NCI-H187 (cell line): ENCODE measurements around the gene PARL.
"Not testable (repeated sequence)": the region's sequence is repeated elsewhere in the genome, so short reads cannot be mapped to it uniquely, and the experiment has no call there.

ENCODE experiments used
- DNase-seq, 2 experiments: peaks; one replicate each; lab custom pipeline; 2025; lab: John Stamatoyannopoulos, UW

PARL gene

DNA sequence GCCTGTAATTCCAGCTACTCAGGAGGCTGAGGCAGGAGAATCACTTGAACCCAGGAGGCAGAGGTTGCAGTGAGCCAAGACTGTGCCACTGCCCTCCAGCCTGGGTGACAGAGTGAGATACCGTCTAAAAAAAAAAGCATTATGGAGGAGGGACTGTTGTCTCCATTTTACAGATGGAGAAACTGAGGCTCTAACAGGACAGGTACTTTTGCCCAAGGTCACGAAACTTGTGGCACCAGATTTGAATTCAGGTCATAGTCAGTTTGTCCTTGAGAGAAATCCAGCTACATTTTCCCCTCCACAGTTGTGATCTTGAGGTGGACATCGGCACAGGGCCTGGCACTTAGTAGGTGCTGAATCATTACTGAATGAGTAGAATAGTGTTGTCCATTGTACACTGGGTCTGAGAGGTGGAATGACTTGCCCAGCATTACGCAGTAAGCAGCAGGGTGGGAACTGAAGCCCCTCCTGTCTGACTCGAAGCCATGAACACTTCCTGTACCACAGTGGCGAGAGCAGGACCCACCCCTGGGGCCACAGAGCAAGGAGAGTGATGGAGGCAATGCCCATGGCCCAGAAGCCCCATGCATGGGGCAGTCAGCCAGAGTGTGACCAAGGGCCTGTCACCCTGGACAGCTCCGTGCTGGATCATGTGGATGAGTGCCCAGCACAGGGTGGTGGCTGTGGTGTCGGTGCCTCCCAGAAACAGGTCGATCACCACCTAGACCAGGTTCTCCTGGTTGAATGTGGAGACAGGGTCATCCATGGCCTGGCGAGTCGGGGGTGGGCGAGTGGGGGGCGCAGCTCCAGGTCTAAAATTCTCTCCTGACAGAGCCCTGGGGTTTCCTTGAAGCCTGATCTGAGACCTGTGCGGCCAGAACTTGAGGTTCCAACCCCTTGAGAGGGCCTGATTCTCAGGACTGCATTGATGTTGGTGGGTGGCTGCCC is 20.4 kb upstream of the PARL start:
- no peak for DNase-seq

DNA sequence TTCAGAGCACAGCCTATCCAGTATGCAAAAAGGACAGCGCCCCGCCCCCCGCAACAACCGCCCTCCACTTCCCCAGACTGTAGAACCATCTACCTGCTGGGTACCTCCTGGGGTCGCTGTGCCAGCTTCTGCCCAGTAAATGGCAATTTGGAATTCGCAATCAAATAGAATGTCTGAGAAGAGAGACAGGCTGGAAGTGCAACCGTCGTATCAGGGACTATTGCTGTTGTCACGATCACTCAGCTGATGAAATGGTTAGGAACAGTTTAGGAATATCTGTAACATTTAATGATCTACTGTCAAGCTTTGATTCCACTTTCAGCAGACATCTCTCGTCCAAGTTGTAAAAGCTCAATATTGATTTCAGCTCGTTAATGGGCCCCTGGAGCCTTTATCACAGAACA is 13.3 kb upstream of the PARL start:
- DNase-seq: no peak

DNA sequence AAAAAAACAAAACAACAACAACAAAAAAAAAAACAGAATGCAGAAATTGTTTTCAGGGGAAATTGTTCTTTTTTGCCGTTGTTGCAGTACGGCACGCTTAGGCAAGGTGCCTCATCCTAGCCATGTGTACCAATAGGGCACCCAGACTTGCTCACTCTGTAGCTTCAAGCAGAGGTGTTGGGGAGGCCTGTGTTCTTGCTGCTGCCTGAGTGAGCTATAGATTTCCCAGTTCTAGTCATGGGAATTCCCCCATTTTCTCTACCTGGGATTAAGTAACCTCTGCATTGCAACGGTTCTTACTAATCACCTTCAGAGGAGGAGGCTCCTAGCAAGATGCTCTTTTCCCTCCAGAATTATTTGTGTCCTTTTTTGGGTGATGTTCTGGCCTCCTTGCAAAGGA is 12.9 kb upstream of the PARL start:
- no peak for DNase-seq

DNA sequence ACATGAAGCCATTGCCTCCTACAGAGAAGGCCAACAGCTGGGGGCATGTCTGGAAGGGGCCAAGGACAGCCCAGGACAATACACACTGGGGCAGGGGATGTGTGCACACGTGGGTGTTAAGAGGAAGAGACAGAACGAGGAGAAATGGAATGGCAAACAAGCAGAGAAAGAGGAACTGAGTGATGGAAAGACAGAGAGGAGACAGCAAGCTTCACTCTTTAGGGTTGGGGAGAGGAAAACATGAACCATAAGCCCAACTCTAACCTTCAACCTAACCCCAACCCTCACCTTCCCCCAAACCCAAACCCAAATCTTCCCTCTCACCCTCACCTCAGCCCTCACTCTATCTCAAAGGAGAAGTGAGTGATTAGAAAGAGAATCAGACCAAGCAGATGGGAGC is 11.9 kb upstream of the PARL start:
- DNase-seq: no peak

DNA sequence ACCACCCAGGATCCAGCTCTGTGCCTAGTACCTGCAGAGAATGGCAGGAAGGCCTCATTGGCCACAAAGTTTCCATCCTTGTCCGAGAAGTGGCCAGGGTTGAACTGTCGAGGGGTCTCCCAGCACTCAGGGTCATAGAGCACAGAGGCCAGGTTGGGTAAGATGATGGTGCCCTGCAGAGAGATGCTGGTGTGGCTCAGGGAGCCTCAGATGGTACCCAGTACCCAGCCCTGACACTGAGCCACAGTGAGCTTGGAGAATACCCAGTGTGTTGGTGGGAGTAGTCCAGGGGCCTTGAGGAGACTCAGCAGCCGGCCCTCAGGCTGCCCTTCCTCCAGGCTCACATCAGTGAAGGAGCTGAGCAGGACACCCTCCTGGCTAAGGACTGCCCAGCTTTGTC is 11.5 kb upstream of the PARL start:
- no peak for DNase-seq

DNA sequence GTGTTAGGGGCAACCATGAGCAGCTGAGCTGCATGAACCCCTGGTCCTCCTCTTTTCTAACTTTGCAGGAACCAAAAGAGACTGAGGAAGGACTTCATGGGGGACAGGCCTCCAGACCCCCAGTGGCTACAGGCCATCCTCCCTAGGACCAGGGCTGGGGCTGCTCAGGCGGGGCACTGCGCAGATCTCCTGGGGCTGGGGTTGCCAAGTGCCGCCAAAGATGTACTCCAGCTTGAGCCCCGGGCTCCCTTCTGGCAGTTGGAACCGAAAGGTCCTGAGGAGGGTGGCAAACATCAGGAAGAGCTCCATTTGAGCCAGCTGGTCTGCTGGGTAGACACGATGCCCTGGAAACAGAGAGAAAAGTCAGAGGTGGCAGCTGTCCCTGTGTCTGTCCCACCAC is 11.1 kb upstream of the PARL start:
- DNase-seq: no peak

DNA sequence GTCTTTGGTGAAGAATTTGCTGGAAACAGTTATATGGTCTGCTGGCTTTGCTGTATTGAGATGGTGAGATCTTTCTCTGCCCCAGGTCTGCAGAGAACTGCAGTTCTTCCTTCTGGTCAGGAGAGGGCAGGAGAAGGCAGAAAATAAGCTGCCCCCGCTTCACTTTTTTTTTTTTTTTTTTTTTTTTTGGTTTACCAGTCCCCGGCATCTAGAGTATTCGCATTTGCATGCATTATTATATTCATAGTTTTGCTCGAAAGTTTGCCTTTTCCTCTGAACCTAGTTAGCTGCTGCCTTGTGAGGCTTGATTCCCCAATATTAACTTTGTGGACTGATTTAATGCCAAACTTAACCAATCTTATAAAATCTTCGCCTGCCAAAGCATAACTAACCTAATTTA is 10.6 kb upstream of the PARL start:
- DNase-seq: no peak

DNA sequence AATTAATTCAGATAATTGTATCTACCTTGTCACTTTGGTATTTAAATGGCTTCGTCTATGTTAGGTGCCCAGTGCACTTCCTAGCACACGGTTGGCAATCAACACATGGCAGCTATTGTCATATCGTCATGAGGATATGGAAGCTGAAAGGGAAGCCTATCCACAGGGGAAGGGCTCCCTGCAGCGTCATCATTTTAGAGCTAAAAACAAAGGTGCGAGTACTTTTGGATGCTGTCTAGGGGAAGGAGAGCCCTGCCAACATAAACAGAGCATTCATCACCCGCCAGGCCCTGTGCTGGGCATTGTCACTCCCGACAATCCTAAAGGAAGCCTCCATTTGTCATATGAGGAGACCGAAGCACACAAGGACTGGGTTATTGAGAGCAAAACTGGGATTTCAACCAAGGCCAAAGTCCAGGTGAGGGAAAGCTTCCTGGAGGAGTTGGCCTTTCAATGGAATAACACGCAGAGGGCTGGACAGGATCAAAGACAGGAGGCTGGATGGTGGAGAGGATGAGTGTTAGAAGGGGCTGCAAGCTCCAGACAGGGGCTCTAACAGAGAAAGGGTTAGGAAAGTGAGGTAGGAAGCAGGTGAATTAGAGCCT is 8.0 kb upstream of the PARL start:
- no peak for DNase-seq

DNA sequence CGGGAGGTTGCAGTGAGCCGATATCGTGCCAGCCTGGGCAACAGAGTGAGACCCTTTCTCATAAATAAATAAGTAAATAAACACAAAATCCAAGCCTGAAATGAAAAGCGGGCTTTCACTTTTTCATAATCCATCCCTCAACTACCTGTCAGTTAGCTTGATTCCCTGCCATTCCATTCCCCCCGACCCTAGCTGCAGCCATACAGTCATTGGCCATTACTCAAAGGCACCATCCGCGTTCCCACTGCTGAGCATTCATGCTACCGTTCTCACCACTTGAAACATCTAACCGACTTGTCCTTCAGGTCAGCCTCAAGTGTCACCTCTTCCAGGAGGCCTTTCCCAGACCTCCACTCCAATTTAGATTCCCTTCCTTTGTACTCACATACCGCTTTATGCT is 1.1 kb upstream of the PARL start:
- DNase-seq: no peak

DNA sequence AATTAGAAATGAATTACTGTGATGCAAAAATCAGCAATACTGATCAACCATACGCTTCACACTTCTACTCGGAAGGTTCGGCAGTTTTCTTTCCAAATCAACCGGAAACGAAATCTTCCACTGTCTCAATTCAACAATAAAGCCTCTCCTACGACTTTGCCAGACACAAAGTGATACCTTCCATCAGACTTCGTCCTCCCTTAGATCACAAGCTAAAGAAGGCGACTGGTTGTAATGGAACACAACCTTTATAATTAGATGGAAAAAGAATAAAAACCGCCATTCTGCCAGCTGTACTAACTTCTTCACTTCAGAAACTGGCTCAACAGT is 618 bp downstream of the PARL start:
- DNase-seq: no peak

DNA sequence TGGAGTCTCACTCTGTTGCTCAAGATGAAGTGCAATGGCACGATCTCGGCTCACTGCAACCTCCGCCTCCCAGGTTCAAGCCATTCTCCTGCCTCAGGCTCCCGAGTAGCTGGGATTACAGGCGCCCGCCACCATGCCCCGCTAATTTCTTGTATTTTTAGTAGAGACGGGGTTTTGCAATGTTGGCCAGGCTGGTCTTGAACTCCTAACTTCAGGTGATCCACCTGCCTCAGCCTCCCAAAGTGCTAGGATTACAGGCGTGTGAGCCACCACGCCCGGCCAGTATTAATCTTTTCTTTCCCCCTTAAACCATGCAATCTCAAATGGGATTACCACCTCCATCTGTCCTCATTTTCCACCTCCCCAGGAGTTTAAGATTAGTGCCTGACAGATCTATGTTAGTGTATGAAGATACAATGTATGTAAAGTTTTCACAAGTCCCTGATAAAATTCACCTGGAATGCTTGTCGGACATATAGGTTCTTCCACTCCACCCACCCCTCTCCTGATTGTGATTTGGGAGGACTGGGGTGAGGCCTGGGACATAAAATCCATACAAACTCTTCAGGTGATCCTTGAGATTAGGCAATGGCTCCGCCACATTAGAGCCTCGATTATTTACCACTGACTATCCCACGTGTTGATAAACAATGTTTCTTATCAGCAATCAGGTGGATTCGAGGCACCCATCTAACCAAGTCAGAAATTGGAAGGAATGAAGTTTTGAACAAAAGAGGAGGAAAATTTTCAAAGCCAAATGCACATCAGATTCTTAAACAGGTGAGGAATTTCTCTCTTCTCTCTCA is 1.2 kb downstream of the PARL start:
- no peak for DNase-seq

DNA sequence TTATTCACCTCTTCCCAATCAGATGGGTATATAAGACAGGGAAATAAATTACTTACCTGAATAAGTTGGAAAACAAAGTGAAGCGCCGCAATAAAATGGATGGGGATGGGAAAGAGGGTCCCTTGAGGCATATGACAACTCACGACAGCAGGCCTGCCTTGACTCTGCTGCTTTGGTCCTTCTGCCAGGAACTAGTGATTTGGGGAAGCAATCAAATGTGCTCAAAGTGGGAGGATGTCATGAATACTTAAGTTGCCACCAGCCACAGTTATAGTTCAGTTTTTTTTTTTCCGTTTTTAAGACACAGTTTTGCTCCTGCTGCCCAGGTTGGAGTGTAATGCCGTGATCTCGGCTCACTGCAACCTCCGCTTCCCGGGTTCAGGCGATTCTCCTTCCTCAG is 4.6 kb downstream of the PARL start:
- no peak for DNase-seq

DNA sequence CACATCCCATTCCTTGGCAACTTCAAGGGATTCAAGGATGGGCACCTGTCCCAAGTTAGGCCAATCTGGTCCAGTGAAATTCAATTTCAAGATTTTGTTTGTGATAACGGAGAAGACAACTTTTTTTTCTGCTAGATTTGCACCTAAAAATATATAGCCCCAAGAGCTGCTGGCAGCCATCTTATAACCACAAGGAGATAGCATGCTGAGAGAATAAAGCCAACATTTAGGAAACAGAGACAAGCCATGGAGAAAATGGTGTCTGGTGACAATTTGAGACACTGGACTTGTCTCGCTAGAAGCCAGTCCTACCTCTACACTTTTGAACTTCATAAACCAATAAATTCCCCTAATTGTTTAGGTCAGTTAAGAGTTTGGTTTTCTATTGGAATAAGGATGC is 5.4 kb downstream of the PARL start:
- DNase-seq: no peak

DNA sequence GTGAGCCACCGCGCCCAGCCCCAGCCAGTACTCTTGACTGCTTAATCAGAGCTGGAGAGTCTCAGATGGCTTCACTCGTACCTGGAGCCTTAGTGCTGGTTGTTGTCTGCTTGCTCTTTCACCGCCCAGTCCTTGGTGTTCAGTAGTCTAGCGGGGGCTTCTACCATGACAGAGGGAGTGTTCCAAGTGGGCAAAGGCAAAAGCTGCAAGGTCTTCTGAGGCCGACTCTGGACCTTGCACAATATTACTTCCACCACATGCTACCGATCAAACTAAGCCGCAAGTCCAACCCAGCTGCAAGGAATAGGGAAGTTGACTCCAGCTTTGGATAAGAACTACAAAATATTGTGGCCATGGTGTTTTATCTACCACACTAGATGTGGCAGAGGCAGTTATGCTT is 6.6 kb downstream of the PARL start:
- DNase-seq: no peak

DNA sequence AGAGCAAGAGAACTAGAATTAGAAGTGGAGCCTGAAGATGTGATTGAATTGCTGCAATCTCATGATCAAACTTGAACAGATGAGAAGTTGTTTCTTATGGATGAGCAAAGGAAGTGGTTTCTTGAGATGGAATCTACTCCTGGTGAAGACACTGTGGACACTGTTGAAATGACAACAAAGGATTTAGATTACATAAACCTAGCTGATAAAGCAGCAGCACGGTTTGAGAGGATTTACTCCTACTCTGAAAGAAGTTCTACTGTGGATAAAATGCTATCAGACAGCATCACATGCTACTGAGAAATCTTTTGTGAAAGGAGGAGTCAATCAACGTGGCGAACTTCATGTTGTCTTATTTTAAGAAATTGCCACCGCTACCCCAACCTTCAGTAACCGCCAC is 7.5 kb downstream of the PARL start:
- DNase-seq: not testable (repeated sequence)

DNA sequence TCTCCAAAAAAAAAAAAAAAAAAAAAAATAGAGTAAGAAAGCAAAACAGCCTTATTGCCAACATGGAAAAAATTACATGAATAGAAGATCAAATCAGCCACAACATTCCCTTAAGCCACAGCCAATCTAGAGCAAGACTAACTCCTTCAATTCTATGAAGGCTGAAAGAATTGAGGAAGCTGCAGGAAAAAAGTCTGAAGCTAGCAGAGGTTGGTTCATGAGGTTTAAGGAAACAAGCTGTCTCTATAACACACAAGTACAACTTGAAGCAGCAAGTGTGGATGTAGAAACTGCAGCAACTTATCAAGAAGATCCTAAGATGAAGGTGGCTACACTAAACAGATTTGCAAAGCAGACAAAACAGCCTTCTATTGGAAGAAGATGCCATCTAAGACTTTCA is 9.3 kb downstream of the PARL start:
- DNase-seq: no peak

DNA sequence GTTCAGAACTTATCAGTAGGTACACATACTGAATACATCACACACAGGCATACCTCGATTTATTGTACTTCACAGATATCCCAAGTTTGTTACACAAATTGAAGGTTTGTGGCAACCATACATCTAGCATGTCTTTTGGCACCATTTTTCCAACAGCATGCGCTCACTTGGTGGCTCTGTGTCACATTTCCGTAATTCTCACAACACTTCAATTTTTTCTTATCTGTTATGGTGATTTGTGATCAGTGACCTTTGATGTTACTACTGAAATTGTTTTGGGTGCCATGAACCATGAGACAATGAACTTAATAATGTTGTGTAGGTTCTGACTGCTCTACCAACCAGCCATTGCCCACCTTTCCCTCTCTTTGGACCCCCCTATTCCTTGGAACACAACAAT is 10.8 kb downstream of the PARL start:
- no peak for DNase-seq

DNA sequence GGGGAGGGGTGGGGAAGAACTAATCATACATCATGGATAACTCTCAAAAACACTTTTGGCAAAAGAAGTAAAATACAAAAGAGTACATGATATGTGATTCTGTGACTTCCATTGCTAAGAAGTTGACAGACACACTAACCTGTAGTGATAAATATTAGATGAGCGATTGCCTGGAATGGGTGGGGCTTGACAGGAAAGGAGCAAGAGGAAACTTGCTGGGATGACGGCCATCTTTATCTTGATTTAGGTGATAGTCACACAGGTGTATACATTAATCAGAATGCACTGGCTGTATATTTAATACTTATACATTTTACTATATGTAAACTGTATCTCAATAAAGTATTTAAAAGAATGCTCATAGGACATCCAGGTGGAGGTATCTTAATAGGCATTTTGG is 13.1 kb downstream of the PARL start:
- no peak for DNase-seq

DNA sequence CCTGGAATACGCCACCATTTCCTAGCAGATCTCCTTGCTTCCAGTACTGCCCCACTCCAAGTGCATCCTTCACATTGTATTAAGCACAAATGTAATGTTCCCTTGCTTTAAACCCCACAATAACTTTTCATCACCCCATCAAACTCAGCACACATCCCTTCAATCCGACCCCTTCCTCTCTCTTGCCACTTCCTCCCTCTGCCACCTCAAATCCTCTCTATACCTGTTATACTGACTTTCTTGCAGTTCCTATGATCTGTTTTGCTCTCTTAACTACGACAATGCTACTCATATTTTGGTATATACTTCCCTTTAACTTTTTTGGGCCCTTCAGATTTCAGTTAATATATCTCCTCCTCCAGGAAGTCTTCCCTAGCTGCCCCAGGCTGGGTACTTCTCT is 14.1 kb downstream of the PARL start:
- no peak for DNase-seq

DNA sequence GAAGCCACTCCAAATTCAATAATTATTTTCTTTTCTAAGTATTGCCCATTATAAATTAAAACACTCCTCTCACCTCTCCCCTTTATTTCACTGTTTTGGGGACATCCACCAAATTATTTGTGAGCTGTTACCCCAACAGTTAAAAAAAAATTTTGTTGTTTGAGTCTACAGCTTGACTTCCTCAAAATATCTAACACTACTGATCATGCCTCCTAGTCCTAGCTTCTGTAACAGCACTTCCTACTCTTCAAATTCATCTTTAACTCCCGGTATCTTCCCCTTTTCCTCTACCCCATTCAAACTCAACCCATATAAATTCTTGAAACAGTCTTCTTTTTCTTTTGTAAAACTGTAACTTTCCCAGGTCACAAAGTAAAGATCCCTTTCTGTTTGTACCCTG is 15.9 kb downstream of the PARL start:
- no peak for DNase-seq

DNA sequence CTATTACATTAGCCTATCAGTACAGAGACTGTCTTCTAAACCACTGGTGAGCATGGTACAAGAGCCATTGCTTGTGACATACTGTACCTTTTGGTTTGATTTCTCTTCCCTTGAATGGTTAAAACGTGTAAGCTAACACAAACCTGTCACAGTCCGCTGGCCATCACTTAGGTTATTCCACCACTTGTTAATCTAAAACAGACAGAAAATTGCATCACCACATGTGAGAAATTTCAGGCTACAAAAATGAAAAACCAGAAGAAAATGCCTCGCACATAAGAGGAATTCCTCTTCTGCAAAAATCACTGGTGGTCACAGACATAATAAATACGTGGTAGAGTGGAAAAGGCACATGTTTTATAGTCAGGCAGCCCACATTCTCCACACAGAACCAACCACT is 22.1 kb downstream of the PARL start:
- no peak for DNase-seq

DNA sequence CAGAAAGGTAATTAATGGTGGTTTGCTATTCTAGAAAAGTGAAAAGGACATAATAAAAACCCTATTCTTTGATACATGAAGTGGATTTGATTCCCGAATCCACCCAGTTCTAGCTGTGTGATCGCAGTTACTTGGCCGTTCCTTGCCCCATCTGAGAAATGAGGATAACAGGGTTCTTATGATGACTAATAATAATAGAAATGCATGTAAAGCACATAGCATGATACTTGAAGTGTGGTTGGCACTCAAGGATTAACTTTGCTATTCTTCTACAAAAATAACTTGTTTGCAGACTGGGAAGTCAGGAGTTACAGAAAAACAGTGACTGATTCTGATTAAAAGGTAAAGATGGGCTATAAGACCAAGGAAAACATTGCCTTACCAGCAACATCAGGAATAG is 26.8 kb downstream of the PARL start:
- no peak for DNase-seq
